ENCODE measurements around the gene PTCD2.

Gene PTCD2

GRCh38 chr5:72383280-72383679 is 63.1 kb downstream of the PTCD2 start:
- H3K27me3 ChIP-seq (replicated peaks; ENCODE audit: control insufficient read depth, insufficient read depth, low read length) = no peaks in the 10 kb centered on the region
- H3K4me1 ChIP-seq (ENCODE audit: control insufficient read depth, insufficient read depth, low read length) = peaks cover 58% of the 10 kb centered on the region
- H3K36me3 ChIP-seq (ENCODE audit: control insufficient read depth, insufficient read depth, low read length, severe bottlenecking) = no peaks in the 10 kb centered on the region
- peak overlapping the region; percentile 31 for H3K4me3 ChIP-seq (ENCODE audit: low read length)
- H3K9me3 ChIP-seq (ENCODE audit: control insufficient read depth, low read length) = no peaks in the 10 kb centered on the region
- peak overlapping the region; percentile 71 for H3K9ac ChIP-seq (ENCODE audit: low read length)
- no peak for DNase-seq (ENCODE audit: low read depth)

GRCh38 chr5:72383726-72384125 is 63.6 kb downstream of the PTCD2 start:
- H3K27me3 ChIP-seq (replicated peaks; ENCODE audit: control insufficient read depth, insufficient read depth, low read length) = no peaks in the 10 kb centered on the region
- peak overlapping the region; percentile 31 for H3K4me3 ChIP-seq (ENCODE audit: low read length)
- no peak for DNase-seq (ENCODE audit: low read depth)
- no peaks in the 10 kb centered on the region for H3K9me3 ChIP-seq (ENCODE audit: control insufficient read depth, low read length)
- H3K4me1 ChIP-seq (ENCODE audit: control insufficient read depth, insufficient read depth, low read length) = peaks cover 58% of the 10 kb centered on the region
- no peaks in the 10 kb centered on the region for H3K36me3 ChIP-seq (ENCODE audit: control insufficient read depth, insufficient read depth, low read length, severe bottlenecking)
- H3K9ac ChIP-seq (ENCODE audit: low read length) = peak overlapping the region; percentile 71

GRCh38 chr5:72386639-72387038 is 66.5 kb downstream of the PTCD2 start:
- DNase-seq (ENCODE audit: low read depth) = no peak
- Histone ChIP-seq H3K9ac (ENCODE audit: low read length) (no peak overlapping the region), H3K27me3 (replicated peaks; ENCODE audit: control insufficient read depth, insufficient read depth, low read length) (no peaks in the 10 kb centered on the region)

GRCh38 chr5:72387985-72388384 is 67.8 kb downstream of the PTCD2 start:
- Histone ChIP-seq H3K9ac (ENCODE audit: low read length) (peak overlapping the region; percentile 60), H3K36me3 (ENCODE audit: control insufficient read depth, insufficient read depth, low read length, severe bottlenecking) (no peaks in the 10 kb centered on the region), H3K4me3 (ENCODE audit: low read length) (peak overlapping the region; percentile 8), H3K9me3 (ENCODE audit: control insufficient read depth, low read length) (no peaks in the 10 kb centered on the region), H3K27me3 (replicated peaks; ENCODE audit: control insufficient read depth, insufficient read depth, low read length) (no peaks in the 10 kb centered on the region), H3K4me1 (ENCODE audit: control insufficient read depth, insufficient read depth, low read length) (peaks cover 56% of the 10 kb centered on the region)
- peak; percentile 84 for DNase-seq (ENCODE audit: low read depth)

More at GRCh38 chr5:72386639-72387038, 66.5 kb downstream of the PTCD2 start:
- no peaks in the 10 kb centered on the region for H3K9me3 ChIP-seq (ENCODE audit: control insufficient read depth, low read length)
- no peaks in the 10 kb centered on the region for H3K36me3 ChIP-seq (ENCODE audit: control insufficient read depth, insufficient read depth, low read length, severe bottlenecking)
- peaks cover 46% of the 10 kb centered on the region for H3K4me1 ChIP-seq (ENCODE audit: control insufficient read depth, insufficient read depth, low read length)
- H3K4me3 ChIP-seq (ENCODE audit: low read length) = no peak overlapping the region

GRCh38 chr5:72388646-72389045 is 68.5 kb downstream of the PTCD2 start:
- peaks cover 54% of the 10 kb centered on the region for H3K4me1 ChIP-seq (ENCODE audit: control insufficient read depth, insufficient read depth, low read length)
- no peak overlapping the region for H3K4me3 ChIP-seq (ENCODE audit: low read length)
- peak overlapping the region; percentile 60 for H3K9ac ChIP-seq (ENCODE audit: low read length)
- no peaks in the 10 kb centered on the region for H3K36me3 ChIP-seq (ENCODE audit: control insufficient read depth, insufficient read depth, low read length, severe bottlenecking)
- H3K9me3 ChIP-seq (ENCODE audit: control insufficient read depth, low read length) = no peaks in the 10 kb centered on the region
- DNase-seq (ENCODE audit: low read depth) = no peak
- no peaks in the 10 kb centered on the region for H3K27me3 ChIP-seq (replicated peaks; ENCODE audit: control insufficient read depth, insufficient read depth, low read length)

GRCh38 chr5:72390836-72391235 is 70.7 kb downstream of the PTCD2 start:
- no peak overlapping the region for H3K4me3 ChIP-seq (ENCODE audit: low read length)
- no peaks in the 10 kb centered on the region for H3K9me3 ChIP-seq (ENCODE audit: control insufficient read depth, low read length)
- no peaks in the 10 kb centered on the region for H3K27me3 ChIP-seq (replicated peaks; ENCODE audit: control insufficient read depth, insufficient read depth, low read length)
- H3K36me3 ChIP-seq (ENCODE audit: control insufficient read depth, insufficient read depth, low read length, severe bottlenecking) = no peaks in the 10 kb centered on the region
- H3K4me1 ChIP-seq (ENCODE audit: control insufficient read depth, insufficient read depth, low read length) = peaks cover 46% of the 10 kb centered on the region
- DNase-seq (ENCODE audit: low read depth) = no peak
- H3K9ac ChIP-seq (ENCODE audit: low read length) = peak overlapping the region; percentile 5

- DNase-seq (ENCODE audit: low read depth) = peak; percentile 60
- Histone ChIP-seq H3K9ac (ENCODE audit: low read length) (no peak overlapping the region), H3K27me3 (replicated peaks; ENCODE audit: control insufficient read depth, insufficient read depth, low read length) (no peaks in the 10 kb centered on the region), H3K4me3 (ENCODE audit: low read length) (no peak overlapping the region), H3K36me3 (ENCODE audit: control insufficient read depth, insufficient read depth, low read length, severe bottlenecking) (no peaks in the 10 kb centered on the region), H3K9me3 (ENCODE audit: control insufficient read depth, low read length) (no peaks in the 10 kb centered on the region), H3K4me1 (ENCODE audit: control insufficient read depth, insufficient read depth, low read length) (peaks cover 43% of the 10 kb centered on the region)
Measured at GRCh38 chr5:72392326-72392733, 72.2 kb downstream of the PTCD2 start.

GRCh38 chr5:72393052-72393451 is 72.9 kb downstream of the PTCD2 start:
- no peak for DNase-seq (ENCODE audit: low read depth)
- Histone ChIP-seq H3K36me3 (ENCODE audit: control insufficient read depth, insufficient read depth, low read length, severe bottlenecking) (no peaks in the 10 kb centered on the region), H3K4me3 (ENCODE audit: low read length) (no peak overlapping the region), H3K9ac (ENCODE audit: low read length) (no peak overlapping the region), H3K4me1 (ENCODE audit: control insufficient read depth, insufficient read depth, low read length) (peaks cover 36% of the 10 kb centered on the region), H3K9me3 (ENCODE audit: control insufficient read depth, low read length) (no peaks in the 10 kb centered on the region), H3K27me3 (replicated peaks; ENCODE audit: control insufficient read depth, insufficient read depth, low read length) (no peaks in the 10 kb centered on the region)

- Histone ChIP-seq H3K4me1 (ENCODE audit: control insufficient read depth, insufficient read depth, low read length) (peaks cover 24% of the 10 kb centered on the region), H3K36me3 (ENCODE audit: control insufficient read depth, insufficient read depth, low read length, severe bottlenecking) (no peaks in the 10 kb centered on the region), H3K9me3 (ENCODE audit: control insufficient read depth, low read length) (no peaks in the 10 kb centered on the region), H3K4me3 (ENCODE audit: low read length) (no peak overlapping the region), H3K27me3 (replicated peaks; ENCODE audit: control insufficient read depth, insufficient read depth, low read length) (no peaks in the 10 kb centered on the region), H3K9ac (ENCODE audit: low read length) (no peak overlapping the region)
- no peak for DNase-seq (ENCODE audit: low read depth)
Measured at GRCh38 chr5:72394688-72395087, 74.5 kb downstream of the PTCD2 start.

GRCh38 chr5:72397836-72398235 is 77.7 kb downstream of the PTCD2 start:
- H3K9me3 ChIP-seq (ENCODE audit: control insufficient read depth, low read length) = peaks cover 15% of the 10 kb centered on the region
- no peak overlapping the region for H3K9ac ChIP-seq (ENCODE audit: low read length)
- no peaks in the 10 kb centered on the region for H3K27me3 ChIP-seq (replicated peaks; ENCODE audit: control insufficient read depth, insufficient read depth, low read length)
- H3K4me3 ChIP-seq (ENCODE audit: low read length) = no peak overlapping the region
- no peak for DNase-seq (ENCODE audit: low read depth)
- H3K36me3 ChIP-seq (ENCODE audit: control insufficient read depth, insufficient read depth, low read length, severe bottlenecking) = no peaks in the 10 kb centered on the region
- H3K4me1 ChIP-seq (ENCODE audit: control insufficient read depth, insufficient read depth, low read length) = peaks cover 18% of the 10 kb centered on the region

GRCh38 chr5:72400950-72401349 is 80.8 kb downstream of the PTCD2 start:
- Histone ChIP-seq H3K4me1 (ENCODE audit: control insufficient read depth, insufficient read depth, low read length) (peaks cover 18% of the 10 kb centered on the region), H3K36me3 (ENCODE audit: control insufficient read depth, insufficient read depth, low read length, severe bottlenecking) (no peaks in the 10 kb centered on the region), H3K27me3 (replicated peaks; ENCODE audit: control insufficient read depth, insufficient read depth, low read length) (no peaks in the 10 kb centered on the region), H3K9me3 (ENCODE audit: control insufficient read depth, low read length) (peaks cover 15% of the 10 kb centered on the region), H3K4me3 (ENCODE audit: low read length) (no peak overlapping the region), H3K9ac (ENCODE audit: low read length) (no peak overlapping the region)
- no peak for DNase-seq (ENCODE audit: low read depth)

GRCh38 chr5:72402381-72402890 is 82.3 kb downstream of the PTCD2 start:
- Histone ChIP-seq H3K9ac (ENCODE audit: low read length) (peak overlapping the region; percentile 44), H3K4me3 (ENCODE audit: low read length) (peak overlapping the region; percentile 17)
- peak; percentile 87 for DNase-seq (ENCODE audit: low read depth)

More at GRCh38 chr5:72402381-72402890, 82.3 kb downstream of the PTCD2 start:
- Histone ChIP-seq H3K36me3 (ENCODE audit: control insufficient read depth, insufficient read depth, low read length, severe bottlenecking) (no peaks in the 10 kb centered on the region), H3K27me3 (replicated peaks; ENCODE audit: control insufficient read depth, insufficient read depth, low read length) (no peaks in the 10 kb centered on the region), H3K4me1 (ENCODE audit: control insufficient read depth, insufficient read depth, low read length) (peaks cover 18% of the 10 kb centered on the region), H3K9me3 (ENCODE audit: control insufficient read depth, low read length) (peaks cover 15% of the 10 kb centered on the region)

Data from adipocyte (in vitro differentiated cells).